ENCODE data around the gene DLX3.

DNA sequence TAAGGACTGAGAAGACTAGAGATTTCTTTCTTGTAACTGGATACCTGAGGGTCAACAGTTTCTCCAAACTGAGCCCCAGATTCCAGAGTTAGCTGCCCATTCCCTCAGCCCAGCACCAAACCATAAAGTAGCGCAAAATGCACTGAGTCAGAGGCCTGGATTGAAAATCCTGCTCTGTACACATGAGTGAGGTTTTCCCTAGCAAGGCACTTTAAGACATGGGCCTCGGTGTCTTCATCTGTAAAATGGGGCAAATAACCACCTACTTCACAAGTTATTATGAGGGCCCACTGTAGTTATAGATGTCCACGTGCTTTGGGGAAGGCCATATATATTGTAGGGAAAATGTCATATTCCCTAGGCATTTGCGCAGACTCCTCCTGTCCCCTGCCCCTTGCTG lies 36.3 kb downstream of the DLX3 start:
- TF ChIP-seq, protein P1, sequence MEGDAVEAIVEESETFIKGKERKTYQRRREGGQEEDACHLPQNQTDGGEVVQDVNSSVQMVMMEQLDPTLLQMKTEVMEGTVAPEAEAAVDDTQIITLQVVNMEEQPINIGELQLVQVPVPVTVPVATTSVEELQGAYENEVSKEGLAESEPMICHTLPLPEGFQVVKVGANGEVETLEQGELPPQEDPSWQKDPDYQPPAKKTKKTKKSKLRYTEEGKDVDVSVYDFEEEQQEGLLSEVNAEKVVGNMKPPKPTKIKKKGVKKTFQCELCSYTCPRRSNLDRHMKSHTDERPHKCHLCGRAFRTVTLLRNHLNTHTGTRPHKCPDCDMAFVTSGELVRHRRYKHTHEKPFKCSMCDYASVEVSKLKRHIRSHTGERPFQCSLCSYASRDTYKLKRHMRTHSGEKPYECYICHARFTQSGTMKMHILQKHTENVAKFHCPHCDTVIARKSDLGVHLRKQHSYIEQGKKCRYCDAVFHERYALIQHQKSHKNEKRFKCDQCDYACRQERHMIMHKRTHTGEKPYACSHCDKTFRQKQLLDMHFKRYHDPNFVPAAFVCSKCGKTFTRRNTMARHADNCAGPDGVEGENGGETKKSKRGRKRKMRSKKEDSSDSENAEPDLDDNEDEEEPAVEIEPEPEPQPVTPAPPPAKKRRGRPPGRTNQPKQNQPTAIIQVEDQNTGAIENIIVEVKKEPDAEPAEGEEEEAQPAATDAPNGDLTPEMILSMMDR (IDR thresholded peaks at IDR 0.05), result no peak
- TF ChIP-seq EP300 (IDR thresholded peaks at IDR 0.05) (no peak), POLR2AphosphoS5 (IDR thresholded peaks at IDR 0.05) (no peak), POLR2A (IDR thresholded peaks at IDR 0.05) (no peak)
